ENCODE data around the gene SCARB1. TPM values are rescaled to one million over a fixed set of nuclear protein-coding genes. Genes with fewer than 3 reads are reported as not detected.

SCARB1 gene
- total and polyA plus RNA-seq, 2 of the 13 experiments (the other 11 are each of a cell fraction or from before 2014, with no cell fraction given): 63.4 to 160 TPM

- no peak for TF ChIP-seq NR1H2 (CRISPR knock-in tag; IDR thresholded peaks at IDR 0.05; ENCODE audit: borderline replicate concordance, low read depth)
- TF ChIP-seq ZNF234 (CRISPR knock-in tag; conservative IDR thresholded peaks at IDR 0.05): no peak
- no peak for TF ChIP-seq SNRNP70 (IDR thresholded peaks at IDR 0.05; ENCODE audit: low read depth, low read length)
- no peak for TF ChIP-seq REXO4 (CRISPR knock-in tag; IDR thresholded peaks at IDR 0.05; ENCODE audit: borderline replicate concordance)
- no peak for TF ChIP-seq ZNF577 (CRISPR knock-in tag; IDR thresholded peaks at IDR 0.05; ENCODE audit: borderline replicate concordance, low read depth)
- 0 out of 2 replicates have a peak, but pooled peaks have one; percentile 19 for TF ChIP-seq ZFP37 (CRISPR knock-in tag; IDR thresholded peaks at IDR 0.05; ENCODE audit: borderline replicate concordance)
- TF ChIP-seq ZNF570 (CRISPR knock-in tag; IDR thresholded peaks at IDR 0.05; ENCODE audit: borderline replicate concordance): no peak
- TF ChIP-seq JDP2 (CRISPR knock-in tag; IDR thresholded peaks at IDR 0.05; ENCODE audit: borderline replicate concordance): no peak
- TF ChIP-seq EZH2 (conservative IDR thresholded peaks at IDR 0.05; ENCODE audit: low read depth, low read length): no peak
- no peak for TF ChIP-seq GATA4 (IDR thresholded peaks at IDR 0.05; ENCODE audit: borderline replicate concordance, low read depth)
- peak; percentile 51; the same call in 1 of the 3 replicates for TF ChIP-seq MXI1 (IDR thresholded peaks at IDR 0.05; ENCODE audit: borderline replicate concordance, low read depth, low read length)
- 0 out of 2 replicates have a peak, but pooled peaks have one; percentile 11 for TF ChIP-seq ZBTB21 (CRISPR knock-in tag; IDR thresholded peaks at IDR 0.05)
- TF ChIP-seq NR2C2 (CRISPR knock-in tag; IDR thresholded peaks at IDR 0.05; ENCODE audit: borderline replicate concordance): peak; percentile 82
- peak; percentile 44; the same call in 1 of the 2 replicates for TF ChIP-seq ZNF547 (CRISPR knock-in tag; IDR thresholded peaks at IDR 0.05)
- peak; percentile 96 for TF ChIP-seq SKI (IDR thresholded peaks at IDR 0.05; ENCODE audit: partially characterized antibody)
- no peak for TF ChIP-seq ZNF572 (CRISPR knock-in tag; IDR thresholded peaks at IDR 0.05)
- no peak for TF ChIP-seq PLSCR1 (CRISPR knock-in tag; IDR thresholded peaks at IDR 0.05; ENCODE audit: borderline replicate concordance)
- peak; percentile 46; the same call in 1 of the 2 replicates for TF ChIP-seq MIXL1 (CRISPR knock-in tag; IDR thresholded peaks at IDR 0.05)
- TF ChIP-seq ZFP41 (CRISPR knock-in tag; IDR thresholded peaks at IDR 0.05; ENCODE audit: borderline replicate concordance): peak; percentile 33; the same call in 1 of the 2 replicates
- TF ChIP-seq ZNF296 (CRISPR knock-in tag; conservative IDR thresholded peaks at IDR 0.05): peak; percentile 68; the same call in 1 of the 2 replicates
- peak; percentile 39; the same call in 1 of the 2 replicates for TF ChIP-seq POLR2G (IDR thresholded peaks at IDR 0.05; ENCODE audit: low read depth, low read length)
- TF ChIP-seq PLRG1 (conservative IDR thresholded peaks at IDR 0.05): no peak
- TF ChIP-seq ZFX (CRISPR knock-in tag; IDR thresholded peaks at IDR 0.05; ENCODE audit: low read depth): peak; percentile 60
- TF ChIP-seq SMAD3 (CRISPR knock-in tag; IDR thresholded peaks at IDR 0.05): peak; percentile 85; the same call in 1 of the 2 replicates
- TF ChIP-seq NR3C1 (CRISPR knock-in tag; IDR thresholded peaks at IDR 0.05): no peak
- TF ChIP-seq ZNF652 (CRISPR knock-in tag; IDR thresholded peaks at IDR 0.05; ENCODE audit: borderline replicate concordance, low read depth): no peak; the same call in 1 of the 2 replicates
- peak; percentile 89; the same call in 1 of the 2 replicates for TF ChIP-seq MIER3 (CRISPR knock-in tag; IDR thresholded peaks at IDR 0.05; ENCODE audit: borderline replicate concordance)
- TF ChIP-seq ZNF274 (CRISPR knock-in tag; IDR thresholded peaks at IDR 0.05): no peak
- TF ChIP-seq CBX2 (IDR thresholded peaks at IDR 0.05; ENCODE audit: low read depth, low read length): no peak
- no peak; the same call in 1 of the 2 replicates for TF ChIP-seq CBX2 (CRISPR knock-in tag; IDR thresholded peaks at IDR 0.05; ENCODE audit: low read depth)
- no peak for TF ChIP-seq NFE2L1 (CRISPR knock-in tag; IDR thresholded peaks at IDR 0.05; ENCODE audit: borderline replicate concordance)
- TF ChIP-seq SALL1 (CRISPR knock-in tag; IDR thresholded peaks at IDR 0.05): peak; percentile 97
Measured at GRCh38 chr12:124852329-124852831, 11.3 kb downstream of the SCARB1 start (continued).
